Activated naive CD4-positive, alpha-beta T cell treated with anti-CD3 and anti-CD28 coated beads, Interleukin-2, amount 50 U/mL, for 24 hours (primary cell): ENCODE data around the gene MMRN1.
"Not testable (repeated sequence)": the region's sequence is repeated elsewhere in the genome, so short reads cannot be mapped to it uniquely, and the experiment has no call there.

Experiments
- H3K27ac Mint-ChIP-seq: one replicate; pipeline ENCODE4 v1.8.0; 2021; ENCODE audit warnings: mild to moderate bottlenecking, mixed read lengths
- H3K27me3 Mint-ChIP-seq: one replicate; pipeline ENCODE4 v1.8.0; 2021; ENCODE audit warnings: mixed read lengths
- H3K36me3 Mint-ChIP-seq: one replicate; pipeline ENCODE4 v1.8.0; 2021; ENCODE audit warnings: mixed read lengths
- H3K4me1 Mint-ChIP-seq: one replicate; pipeline ENCODE4 v1.8.0; 2021; ENCODE audit warnings: mixed read lengths
- H3K4me3 Mint-ChIP-seq: one replicate; pipeline ENCODE4 v1.8.0; 2021; ENCODE audit warnings: mild to moderate bottlenecking, mixed read lengths
- H3K9me3 Mint-ChIP-seq: one replicate; pipeline ENCODE4 v1.8.0; 2021; ENCODE audit warnings: mixed read lengths

The MMRN1 gene

GRCh38 chr4:89901808-89902431, 7.3 kb downstream of the MMRN1 start:
- not testable (repeated sequence) for H3K27me3 Mint-ChIP-seq, H3K4me3 Mint-ChIP-seq, H3K27ac Mint-ChIP-seq, H3K36me3 Mint-ChIP-seq, H3K9me3 Mint-ChIP-seq, H3K4me1 Mint-ChIP-seq

GRCh38 chr4:89904524-89904923, 9.9 kb downstream of the MMRN1 start:
- H3K4me1 Mint-ChIP-seq: no peaks in the 10 kb centered on the region
- H3K4me3 Mint-ChIP-seq: no peak overlapping the region
- H3K36me3 Mint-ChIP-seq: no peaks in the 10 kb centered on the region
- H3K27me3 Mint-ChIP-seq: no peaks in the 10 kb centered on the region
- H3K9me3 Mint-ChIP-seq: no peaks in the 10 kb centered on the region
- H3K27ac Mint-ChIP-seq: no peak overlapping the region

GRCh38 chr4:89906316-89906715, 11.7 kb downstream of the MMRN1 start:
- Mint-ChIP-seq H3K4me3 (no peak overlapping the region), H3K9me3 (no peaks in the 10 kb centered on the region), H3K4me1 (no peaks in the 10 kb centered on the region), H3K27ac (no peak overlapping the region), H3K27me3 (no peaks in the 10 kb centered on the region), H3K36me3 (no peaks in the 10 kb centered on the region)

GRCh38 chr4:89906777-89907521, 12.3 kb downstream of the MMRN1 start:
- H3K9me3 Mint-ChIP-seq: no peaks in the 10 kb centered on the region
- H3K4me3 Mint-ChIP-seq: no peak overlapping the region
- H3K4me1 Mint-ChIP-seq: no peaks in the 10 kb centered on the region
- no peaks in the 10 kb centered on the region for H3K36me3 Mint-ChIP-seq
- no peaks in the 10 kb centered on the region for H3K27me3 Mint-ChIP-seq
- H3K27ac Mint-ChIP-seq: no peak overlapping the region

- H3K4me1 Mint-ChIP-seq: no peaks in the 10 kb centered on the region
- no peaks in the 10 kb centered on the region for H3K36me3 Mint-ChIP-seq
- no peak overlapping the region for H3K4me3 Mint-ChIP-seq
- H3K27ac Mint-ChIP-seq: no peak overlapping the region
- no peaks in the 10 kb centered on the region for H3K27me3 Mint-ChIP-seq
- no peaks in the 10 kb centered on the region for H3K9me3 Mint-ChIP-seq
These were observed 15.2 kb downstream of the MMRN1 start for GRCh38 chr4:89909889-89910288.

GRCh38 chr4:89913623-89914022, 19.0 kb downstream of the MMRN1 start:
- H3K36me3 Mint-ChIP-seq: no peaks in the 10 kb centered on the region
- no peak overlapping the region for H3K4me3 Mint-ChIP-seq
- no peaks in the 10 kb centered on the region for H3K4me1 Mint-ChIP-seq
- H3K9me3 Mint-ChIP-seq: no peaks in the 10 kb centered on the region
- H3K27ac Mint-ChIP-seq: no peak overlapping the region
- H3K27me3 Mint-ChIP-seq: no peaks in the 10 kb centered on the region

- Mint-ChIP-seq H3K27me3 (no peaks in the 10 kb centered on the region), H3K27ac (no peak overlapping the region), H3K4me3 (no peak overlapping the region), H3K4me1 (no peaks in the 10 kb centered on the region), H3K36me3 (no peaks in the 10 kb centered on the region), H3K9me3 (no peaks in the 10 kb centered on the region)
These were observed 20.2 kb downstream of the MMRN1 start for GRCh38 chr4:89914609-89915550.

GRCh38 chr4:89915937-89916336, 21.3 kb downstream of the MMRN1 start:
- H3K4me1 Mint-ChIP-seq: no peaks in the 10 kb centered on the region
- no peak overlapping the region for H3K4me3 Mint-ChIP-seq
- H3K9me3 Mint-ChIP-seq: no peaks in the 10 kb centered on the region
- no peaks in the 10 kb centered on the region for H3K36me3 Mint-ChIP-seq
- no peak overlapping the region for H3K27ac Mint-ChIP-seq
- H3K27me3 Mint-ChIP-seq: no peaks in the 10 kb centered on the region

- Mint-ChIP-seq H3K27ac (no peak overlapping the region), H3K27me3 (peaks cover 4% of the 10 kb centered on the region), H3K4me1 (no peaks in the 10 kb centered on the region), H3K9me3 (peaks cover 5% of the 10 kb centered on the region), H3K36me3 (no peaks in the 10 kb centered on the region), H3K4me3 (no peak overlapping the region)
These were observed 28.3 kb downstream of the MMRN1 start for GRCh38 chr4:89922848-89923416.

GRCh38 chr4:89928838-89929237, 34.2 kb downstream of the MMRN1 start:
- peaks cover 5% of the 10 kb centered on the region for H3K9me3 Mint-ChIP-seq
- H3K4me1 Mint-ChIP-seq: peaks cover 16% of the 10 kb centered on the region
- H3K27me3 Mint-ChIP-seq: peaks cover 1% of the 10 kb centered on the region
- H3K4me3 Mint-ChIP-seq: no peak overlapping the region
- no peak overlapping the region for H3K27ac Mint-ChIP-seq
- H3K36me3 Mint-ChIP-seq: peaks cover 2% of the 10 kb centered on the region

- H3K4me3 Mint-ChIP-seq: peak overlapping the region; percentile 39
- no peak overlapping the region for H3K27ac Mint-ChIP-seq
- peaks cover 2% of the 10 kb centered on the region for H3K36me3 Mint-ChIP-seq
These were observed 34.9 kb downstream of the MMRN1 start for GRCh38 chr4:89929425-89930159.

GRCh38 chr4:89939546-89939945, 44.9 kb downstream of the MMRN1 start:
- H3K9me3 Mint-ChIP-seq: no peaks in the 10 kb centered on the region
- H3K4me1 Mint-ChIP-seq: no peaks in the 10 kb centered on the region
- no peak overlapping the region for H3K27ac Mint-ChIP-seq
- H3K27me3 Mint-ChIP-seq: no peaks in the 10 kb centered on the region
- H3K4me3 Mint-ChIP-seq: no peak overlapping the region
- no peaks in the 10 kb centered on the region for H3K36me3 Mint-ChIP-seq

More at GRCh38 chr4:89929425-89930159, 34.9 kb downstream of the MMRN1 start:
- H3K27me3 Mint-ChIP-seq: peaks cover 1% of the 10 kb centered on the region
- H3K9me3 Mint-ChIP-seq: peaks cover 5% of the 10 kb centered on the region
- peaks cover 16% of the 10 kb centered on the region for H3K4me1 Mint-ChIP-seq

- no peaks in the 10 kb centered on the region for H3K9me3 Mint-ChIP-seq
- no peaks in the 10 kb centered on the region for H3K27me3 Mint-ChIP-seq
- no peak overlapping the region for H3K4me3 Mint-ChIP-seq
- no peaks in the 10 kb centered on the region for H3K4me1 Mint-ChIP-seq
- H3K36me3 Mint-ChIP-seq: no peaks in the 10 kb centered on the region
- H3K27ac Mint-ChIP-seq: no peak overlapping the region
These were observed 45.3 kb downstream of the MMRN1 start for GRCh38 chr4:89939994-89940393.

- H3K9me3 Mint-ChIP-seq: no peaks in the 10 kb centered on the region
- peaks cover 3% of the 10 kb centered on the region for H3K27me3 Mint-ChIP-seq
- H3K4me1 Mint-ChIP-seq: no peaks in the 10 kb centered on the region
- H3K4me3 Mint-ChIP-seq: no peak overlapping the region
- no peaks in the 10 kb centered on the region for H3K36me3 Mint-ChIP-seq
- H3K27ac Mint-ChIP-seq: no peak overlapping the region
These were observed 48.2 kb downstream of the MMRN1 start for GRCh38 chr4:89942811-89943210.

- no peaks in the 10 kb centered on the region for H3K9me3 Mint-ChIP-seq
- no peak overlapping the region for H3K4me3 Mint-ChIP-seq
- H3K27ac Mint-ChIP-seq: no peak overlapping the region
These were observed 55.2 kb downstream of the MMRN1 start for GRCh38 chr4:89949782-89950387.

More at GRCh38 chr4:89949782-89950387, 55.2 kb downstream of the MMRN1 start:
- H3K27me3 Mint-ChIP-seq: peaks cover 3% of the 10 kb centered on the region
- no peaks in the 10 kb centered on the region for H3K36me3 Mint-ChIP-seq
- H3K4me1 Mint-ChIP-seq: no peaks in the 10 kb centered on the region
